CD4-positive, alpha-beta T cell treated with Interleukin-21 for 1 hour (primary cell): ENCODE measurements around the gene PRDM16.

Experiments used
- DNase-seq: peaks from one replicate; pipeline ENCODE4 v3.0.0-alpha.2; 2020

PRDM16 gene

GRCh38 chr1:3250624-3251023, 181.6 kb downstream of the PRDM16 start:
- DNase-seq, result no peak

DNA sequence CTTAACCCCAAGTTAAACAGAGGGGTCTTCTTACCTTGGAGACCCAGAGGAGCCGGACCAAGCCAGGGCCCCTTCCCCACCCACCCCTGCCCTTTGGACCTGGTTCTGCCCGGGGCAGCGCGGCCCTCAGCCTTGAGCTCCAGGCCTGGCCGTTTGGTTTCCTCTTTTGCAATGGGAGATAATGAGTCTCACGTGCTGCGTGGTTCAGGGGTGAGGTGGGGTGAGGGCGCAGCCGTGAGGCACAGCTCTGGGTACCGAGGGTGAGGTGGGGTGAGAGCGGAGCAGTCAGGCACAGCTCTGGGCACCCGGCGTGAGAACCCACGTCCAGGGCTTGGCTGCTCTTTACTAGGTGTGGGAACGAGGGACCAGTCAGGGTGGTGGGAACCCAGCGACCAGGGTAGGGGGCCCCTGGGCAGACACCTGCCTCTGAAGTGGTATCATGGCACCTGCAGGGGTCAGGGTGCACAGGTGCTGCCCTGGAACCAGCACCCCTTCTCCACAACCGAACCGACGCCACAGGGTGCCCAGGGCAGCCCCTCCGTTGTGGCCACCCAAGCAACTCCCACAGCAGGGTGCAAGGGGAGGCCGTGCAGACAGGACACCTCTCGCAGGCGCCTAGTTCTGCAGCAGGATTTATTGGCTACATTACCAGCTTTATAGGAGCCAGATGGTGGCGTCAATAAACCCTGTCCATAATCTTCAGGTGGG, 182.2 kb downstream of the PRDM16 start:
- no peak for DNase-seq

DNA sequence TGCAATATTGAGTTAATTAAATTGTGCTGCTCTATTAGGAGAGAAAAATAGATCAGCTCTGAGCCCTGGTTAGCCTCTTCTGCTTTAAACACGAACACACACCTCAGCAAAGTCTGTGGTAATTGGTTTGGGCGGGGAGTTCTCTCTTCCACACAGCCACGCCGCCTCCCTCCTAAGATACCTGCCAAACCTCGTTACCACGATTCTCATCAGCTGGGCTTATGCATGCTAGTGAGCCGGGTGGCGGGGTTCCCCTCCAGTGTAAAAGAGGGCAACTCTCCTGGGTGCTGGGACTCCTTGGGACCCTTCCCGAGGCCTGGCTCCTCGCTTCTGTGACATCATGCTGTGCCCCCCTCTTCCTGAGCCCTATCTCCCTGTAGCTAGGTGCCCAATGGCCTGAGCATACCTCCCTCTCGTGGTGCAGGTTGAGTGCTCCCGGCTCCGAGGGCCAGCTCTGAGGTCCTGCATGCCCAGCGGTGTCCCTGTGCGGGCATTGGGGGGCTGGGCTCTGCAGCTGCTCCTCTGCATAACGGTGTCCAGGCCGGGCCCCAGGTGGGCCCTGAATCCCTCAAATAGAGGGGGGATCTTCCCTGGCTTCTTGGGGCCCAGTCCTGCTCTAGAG, 182.9 kb downstream of the PRDM16 start:
- no peak for DNase-seq

DNA sequence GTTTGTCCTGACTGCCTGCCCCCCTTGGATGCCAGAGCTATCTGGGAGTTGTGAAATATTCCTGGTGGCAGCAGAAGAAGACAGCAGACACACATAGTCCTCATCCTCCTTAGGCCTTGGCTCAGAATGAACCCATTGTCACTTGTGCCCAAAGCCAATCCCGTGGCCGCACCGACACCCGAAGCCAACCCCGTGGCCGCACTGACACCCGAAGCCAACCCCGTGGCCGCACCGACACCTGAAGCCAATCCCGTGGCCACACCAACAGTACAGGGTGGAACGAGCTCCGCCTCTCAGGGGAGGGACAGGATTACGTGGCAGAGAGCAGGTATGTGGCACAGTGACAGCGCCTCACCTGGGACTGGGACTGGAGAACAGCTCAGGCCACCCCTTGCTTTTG, 186.7 kb downstream of the PRDM16 start:
- no peak for DNase-seq

DNA sequence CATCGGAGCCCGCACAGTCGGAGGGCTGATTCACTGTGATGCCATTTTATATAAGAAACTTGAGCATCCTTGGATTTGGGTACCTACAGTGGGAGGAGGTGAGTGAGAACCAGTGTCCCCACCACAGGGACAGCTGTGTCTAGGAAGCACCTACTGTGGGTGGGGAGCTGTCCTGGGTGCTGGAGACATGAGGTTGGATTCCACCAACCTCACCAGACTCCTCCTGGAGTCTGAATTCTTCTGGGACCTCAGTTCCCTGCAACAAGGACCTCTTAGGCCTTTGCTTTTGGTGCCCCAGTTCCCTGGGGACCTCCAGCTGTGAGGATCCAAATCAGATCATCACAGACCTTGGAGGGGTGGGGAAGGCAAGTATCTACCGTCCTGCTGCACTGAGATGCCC, 188.8 kb downstream of the PRDM16 start:
- no peak for DNase-seq

DNA sequence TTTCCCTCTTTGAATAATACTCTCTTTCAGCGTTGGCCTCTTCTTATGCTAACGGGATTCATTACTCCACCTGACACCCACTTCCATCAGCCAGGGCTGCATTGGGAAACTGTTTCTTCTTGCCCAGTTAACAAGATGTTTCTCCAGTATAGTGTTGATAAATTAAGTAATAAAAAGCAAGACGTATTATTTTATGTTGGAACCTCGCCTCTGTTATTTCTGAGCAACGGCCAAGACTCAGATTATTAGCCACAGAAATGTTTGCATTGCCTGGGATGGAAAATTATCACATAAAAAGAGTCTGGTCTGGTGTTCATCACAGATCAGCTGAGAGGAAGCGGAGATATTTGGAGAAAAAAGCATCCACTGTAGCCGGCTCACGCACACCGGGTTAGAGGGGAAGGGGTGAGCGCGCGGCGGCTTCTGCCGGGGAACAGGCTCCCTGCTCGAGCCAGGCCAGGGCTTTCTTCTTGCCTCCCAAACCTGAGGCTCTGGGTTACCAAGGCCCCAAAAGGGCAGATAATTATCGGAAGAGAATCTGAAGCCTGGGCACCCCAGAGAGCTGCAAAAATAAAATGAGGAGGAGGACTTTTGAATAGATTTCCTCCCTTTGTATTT, 189.5 kb downstream of the PRDM16 start:
- DNase-seq, result no peak

- no peak for DNase-seq
Measured at GRCh38 chr1:3259020-3259419, 190.0 kb downstream of the PRDM16 start.

DNA sequence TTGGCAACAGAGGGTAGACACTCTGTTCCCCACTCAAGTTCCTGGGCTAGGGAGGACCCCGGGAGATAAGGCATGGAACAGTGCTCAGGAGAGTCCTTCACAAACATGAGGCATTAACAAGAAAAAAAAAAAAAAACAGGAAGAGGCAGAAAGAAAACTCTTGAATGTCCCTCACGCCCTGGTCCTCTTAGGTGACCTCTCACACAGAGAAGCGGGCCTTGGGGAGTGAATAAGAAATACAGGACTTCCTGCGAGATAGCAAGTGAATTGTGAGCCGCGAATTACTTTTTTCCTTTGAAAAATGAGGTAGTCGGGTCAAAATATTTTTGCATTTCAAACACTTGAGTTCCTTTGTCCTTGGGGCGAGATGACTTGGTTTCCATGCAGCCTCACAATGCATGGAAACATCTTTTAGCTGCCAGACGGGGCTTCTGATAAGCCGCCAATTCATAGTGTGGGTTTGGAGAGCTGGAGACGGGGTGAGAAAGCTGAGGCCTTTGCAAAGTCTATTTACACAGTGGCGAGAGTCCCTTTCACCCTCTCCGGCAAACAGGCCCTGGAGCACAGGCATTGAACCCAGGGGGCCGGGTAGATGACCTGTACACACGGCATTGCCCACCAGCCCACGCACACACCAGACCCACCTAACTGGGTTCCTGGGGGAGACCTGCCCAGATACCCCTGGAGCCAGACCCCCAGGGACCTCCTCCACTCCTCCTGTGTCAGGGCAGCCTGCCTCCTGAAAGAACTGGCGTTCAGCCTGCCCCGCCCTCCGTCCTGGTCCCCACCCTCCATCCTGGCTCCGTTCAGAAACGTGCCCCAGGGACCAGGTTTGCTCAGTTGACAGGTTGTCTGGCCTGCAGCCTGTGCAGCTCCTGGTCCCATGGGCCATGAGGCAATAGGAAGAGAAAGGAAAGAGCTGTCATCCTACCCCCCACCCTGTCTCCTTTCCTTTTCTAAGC, 192.3 kb downstream of the PRDM16 start:
- DNase-seq, result no peak

DNA sequence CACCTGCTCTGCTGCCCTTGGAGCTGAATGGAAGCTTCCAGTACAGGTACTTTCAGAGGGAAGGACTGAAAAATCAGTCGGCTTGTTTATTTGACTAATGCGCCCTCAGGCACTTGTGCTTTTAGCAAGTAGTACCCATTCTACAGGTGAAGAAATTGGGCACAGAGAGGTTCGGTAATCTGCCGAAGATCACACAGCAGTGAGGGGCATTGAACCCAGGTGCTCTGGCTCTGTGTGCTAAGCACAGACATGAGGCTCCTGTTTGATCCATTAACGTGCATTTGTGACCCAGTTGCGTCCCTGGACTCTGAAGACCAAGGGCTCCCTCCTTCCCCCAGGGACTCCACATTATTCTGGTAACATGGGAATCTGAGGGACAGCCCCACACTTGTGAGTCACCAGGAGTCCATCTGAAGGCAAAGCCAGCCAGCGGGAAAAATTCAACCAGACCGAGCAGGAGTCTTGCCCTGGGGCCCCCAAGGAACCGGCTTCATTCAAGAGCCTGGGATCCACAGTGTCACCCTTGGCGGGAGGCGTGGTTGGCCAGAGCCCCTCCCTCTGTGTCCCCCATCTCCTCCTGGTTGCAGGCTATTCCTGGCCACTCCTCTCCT, 193.1 kb downstream of the PRDM16 start:
- no peak for DNase-seq

DNA sequence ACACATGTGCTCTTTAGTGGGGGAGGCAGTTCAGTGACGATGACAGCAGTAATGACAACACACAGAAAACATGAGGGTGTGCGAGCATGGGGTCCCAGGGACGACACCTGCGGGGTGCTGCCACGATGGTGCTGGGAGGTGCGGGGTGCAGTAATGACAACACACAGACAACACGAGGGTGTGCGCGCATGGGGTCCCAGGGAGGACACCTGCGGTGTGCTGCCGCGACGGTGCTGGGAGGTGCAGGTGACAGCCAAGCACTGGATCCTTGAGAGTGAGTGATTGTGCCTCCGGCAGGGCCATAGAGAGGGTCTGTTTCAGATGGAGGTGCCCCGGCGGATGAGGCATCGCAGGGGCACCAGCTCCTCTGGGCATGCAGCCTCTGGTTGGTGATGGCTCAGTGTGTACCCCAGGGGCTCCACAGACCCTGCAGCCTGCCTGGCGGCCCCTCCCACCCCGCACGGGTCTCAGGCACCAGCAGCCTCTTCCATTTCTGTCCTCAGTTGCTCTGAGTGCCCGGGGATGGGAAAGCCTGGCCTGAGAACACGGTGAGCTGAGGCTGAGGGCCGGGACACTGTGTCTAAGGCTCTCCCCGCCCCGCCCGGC, 193.8 kb downstream of the PRDM16 start:
- DNase-seq, result no peak

- no peak for DNase-seq
Measured at GRCh38 chr1:3263790-3264189, 194.8 kb downstream of the PRDM16 start.

DNA sequence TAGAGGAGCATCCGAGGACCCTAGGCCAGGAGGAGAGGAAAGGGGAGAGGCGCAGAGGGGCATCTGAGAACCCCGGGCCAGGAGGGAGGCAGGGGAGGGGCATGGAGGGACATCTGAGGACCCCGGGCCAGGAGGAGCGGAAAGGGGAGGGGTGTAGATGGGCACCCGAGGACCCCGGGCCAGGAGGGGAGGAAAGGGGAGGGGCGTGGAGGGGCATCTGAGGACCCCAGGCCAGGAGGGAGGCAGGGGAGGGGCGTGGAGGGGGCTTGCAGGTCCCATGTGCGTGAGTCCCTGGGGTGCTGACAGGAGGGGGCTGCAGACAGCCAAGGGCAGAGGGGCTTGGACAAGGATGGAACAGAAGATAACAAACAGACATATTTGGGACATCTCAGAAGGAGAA, 195.5 kb downstream of the PRDM16 start:
- no peak for DNase-seq

- DNase-seq, result no peak
Measured at GRCh38 chr1:3265835-3266805, 197.1 kb downstream of the PRDM16 start.

GRCh38 chr1:3266870-3267549, 198.0 kb downstream of the PRDM16 start:
- no peak for DNase-seq

DNA sequence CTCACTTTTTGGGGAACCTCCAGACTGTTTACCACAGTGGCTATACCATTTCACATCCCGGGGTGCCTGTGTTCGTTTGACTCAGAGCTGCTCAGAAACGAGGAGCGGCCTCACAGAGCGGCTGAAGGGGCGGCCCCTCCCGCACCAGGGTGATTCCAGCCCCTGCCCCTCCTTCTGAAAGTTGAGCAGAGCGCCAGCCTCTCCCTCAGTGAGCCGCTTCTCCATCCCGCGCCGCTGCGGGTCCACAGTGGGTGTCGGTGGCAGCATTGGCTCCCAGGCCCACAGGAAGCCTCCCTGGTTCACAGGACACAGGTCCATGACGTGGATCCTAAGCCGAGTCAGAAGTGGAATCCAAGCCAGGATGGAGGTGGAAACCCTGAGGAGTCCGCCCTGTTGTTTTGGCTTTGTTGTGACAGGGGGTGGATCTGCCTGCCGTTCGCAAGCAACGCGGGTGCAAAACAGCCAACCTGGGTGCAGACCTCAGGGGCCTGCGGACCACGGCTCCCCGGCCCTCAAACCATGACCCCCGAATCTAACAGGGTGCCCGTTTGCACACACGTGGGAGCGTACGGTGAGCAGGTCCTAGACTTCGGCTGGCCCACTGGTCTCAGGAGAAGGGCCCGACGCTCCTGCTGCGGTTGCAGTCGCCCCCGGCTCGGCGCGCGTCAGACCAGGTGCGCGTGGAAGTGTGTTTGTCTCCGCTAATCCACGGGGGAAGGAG, 198.7 kb downstream of the PRDM16 start:
- DNase-seq, result no peak

- no peak for DNase-seq
Measured at GRCh38 chr1:3268281-3268680, 199.3 kb downstream of the PRDM16 start.

- no peak for DNase-seq
Measured at GRCh38 chr1:3270403-3271245, 201.6 kb downstream of the PRDM16 start.

GRCh38 chr1:3271866-3272265, 202.9 kb downstream of the PRDM16 start:
- no peak for DNase-seq
